GM18867 (cell line): Measurements from ENCODE around the gene EFNA1.
"Not testable (repeated sequence)": the region's sequence is repeated elsewhere in the genome, so short reads cannot be mapped to it uniquely, and the experiment has no call there.

ENCODE experiments used
- ATAC-seq: cut with Tn5 transposase; IDR thresholded peaks from one replicate; pipeline ENCODE4 v1.9.1; 2021; ENCODE audit warnings: mild to moderate bottlenecking, moderate library complexity; ENCODE audit not compliant: unreplicated experiment

EFNA1 gene

DNA sequence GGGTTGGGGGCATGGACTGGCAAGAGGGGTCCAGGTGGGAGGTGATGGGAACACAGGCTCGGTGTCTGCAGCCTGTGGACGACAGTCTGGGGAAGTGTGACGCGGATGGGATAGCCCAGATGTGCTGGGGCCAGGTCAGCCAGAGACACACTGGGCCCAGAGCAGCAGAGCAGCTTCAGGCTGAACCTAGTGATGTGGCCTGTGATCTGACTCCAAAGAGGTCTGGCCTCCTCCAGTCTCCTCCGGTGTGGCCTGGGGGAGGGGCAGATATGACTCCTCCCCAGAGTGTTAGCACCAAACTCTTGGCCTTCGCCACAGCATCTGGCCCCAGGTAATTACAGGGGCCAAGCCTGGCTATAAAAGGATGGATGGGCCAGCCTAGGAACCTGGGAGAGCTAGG lies 35.5 kb upstream of the EFNA1 start:
- no peak for ATAC-seq

DNA sequence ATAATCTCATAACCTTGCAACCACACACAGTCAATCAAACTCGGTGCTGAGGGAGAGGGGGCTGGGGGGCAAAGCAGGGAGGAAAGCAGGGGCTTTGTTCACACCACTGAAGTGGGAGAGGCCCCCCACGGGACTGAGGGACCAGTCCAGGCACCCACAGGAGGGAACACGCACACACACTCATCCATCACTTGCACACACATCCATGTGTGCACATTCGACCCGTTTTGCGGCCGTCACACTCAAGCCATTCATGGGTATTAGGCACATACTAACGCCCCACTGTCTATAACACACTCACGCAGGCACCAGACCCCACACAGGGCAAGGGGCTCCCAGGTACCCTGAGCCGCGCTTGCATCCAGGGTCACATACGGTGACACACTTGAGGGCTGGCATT lies 35.0 kb upstream of the EFNA1 start:
- ATAC-seq, result no peak

DNA sequence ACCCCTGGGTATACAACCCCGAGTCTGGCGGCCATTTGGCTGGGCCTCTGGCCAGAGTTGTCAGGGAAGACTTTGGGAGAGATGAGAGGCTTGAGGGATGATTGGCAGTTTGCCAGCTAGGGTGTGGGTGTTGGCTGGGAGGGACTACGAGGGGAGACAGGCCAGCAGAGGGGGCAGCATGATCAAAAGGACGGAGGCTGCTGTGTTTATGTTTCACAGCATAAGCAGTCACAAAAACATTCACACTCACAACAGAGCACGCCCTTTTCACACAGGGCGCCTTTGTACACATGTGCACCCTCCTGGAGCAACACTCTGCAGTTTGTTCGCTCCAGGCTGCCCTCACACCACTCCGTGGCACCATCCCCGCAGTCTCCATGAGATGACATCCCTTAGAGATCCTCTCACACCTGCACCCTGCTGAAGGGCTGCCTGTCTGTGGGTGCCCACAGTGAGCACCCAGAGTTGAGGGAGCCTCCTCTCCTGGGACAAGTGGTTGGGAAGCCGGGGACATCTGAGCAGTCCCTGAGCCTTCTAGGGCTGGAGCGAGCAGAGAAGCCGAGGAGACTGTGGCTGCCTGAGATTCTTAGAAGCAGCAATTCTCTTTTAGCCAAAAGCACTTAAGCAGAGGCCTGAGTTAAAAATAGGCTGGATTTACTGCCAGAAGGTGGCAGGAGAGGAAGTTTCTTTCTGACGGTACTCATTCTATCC lies 33.6 kb upstream of the EFNA1 start:
- no peak for ATAC-seq

DNA sequence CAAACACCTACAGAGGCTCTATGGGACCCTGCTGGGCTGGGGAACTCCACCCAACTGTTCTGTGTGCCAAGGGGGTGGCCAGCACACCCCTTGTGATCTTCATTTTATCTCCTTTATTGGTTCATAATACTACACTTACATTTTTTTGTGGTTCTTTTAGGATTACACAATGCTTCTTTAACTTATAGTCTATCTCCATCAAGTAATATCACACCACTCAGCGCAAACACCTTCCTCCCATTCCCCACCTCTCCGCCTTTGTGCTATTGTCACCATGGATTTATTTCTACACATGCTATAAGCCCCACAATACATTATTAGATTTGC lies 33.1 kb upstream of the EFNA1 start:
- no peak for ATAC-seq

DNA sequence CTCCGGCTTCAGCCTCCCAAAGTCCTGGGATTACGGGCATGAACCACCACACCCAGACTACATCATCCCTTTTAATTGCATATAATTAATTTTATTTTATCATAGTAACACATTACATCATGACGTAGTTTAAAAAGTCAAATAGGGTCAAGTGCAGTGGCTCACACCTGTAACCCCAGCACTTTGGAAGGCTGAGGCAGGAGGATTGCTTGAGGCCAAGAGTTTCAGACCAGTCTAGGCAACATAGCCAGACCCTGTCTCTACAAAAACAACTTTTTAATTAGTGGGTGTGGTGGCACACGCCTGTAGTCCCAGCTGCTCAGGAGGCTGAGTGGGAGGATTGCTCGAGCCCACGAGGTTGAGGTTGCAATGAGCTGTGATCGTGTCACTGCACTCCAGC lies 28.3 kb upstream of the EFNA1 start:
- ATAC-seq, result no peak

DNA sequence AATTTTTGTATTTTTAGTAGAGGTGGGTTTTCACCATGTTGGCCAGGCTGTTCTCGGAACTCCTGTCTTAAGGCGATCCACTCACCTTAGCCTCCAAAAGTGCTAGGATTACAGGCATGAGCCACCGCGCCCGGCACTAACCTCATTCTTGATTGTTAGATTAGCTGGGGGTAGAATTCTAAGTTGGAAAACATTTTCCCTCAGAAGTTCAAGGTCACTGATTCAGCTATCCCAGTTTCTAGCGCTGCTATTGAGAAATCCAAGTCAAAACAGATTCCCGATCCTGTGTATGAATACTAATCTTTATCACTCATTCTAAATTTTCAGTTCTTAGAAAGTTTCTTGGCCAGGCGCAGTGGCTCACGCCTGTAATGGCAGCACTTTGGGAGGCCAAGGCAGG lies 24.4 kb upstream of the EFNA1 start:
- no peak for ATAC-seq

DNA sequence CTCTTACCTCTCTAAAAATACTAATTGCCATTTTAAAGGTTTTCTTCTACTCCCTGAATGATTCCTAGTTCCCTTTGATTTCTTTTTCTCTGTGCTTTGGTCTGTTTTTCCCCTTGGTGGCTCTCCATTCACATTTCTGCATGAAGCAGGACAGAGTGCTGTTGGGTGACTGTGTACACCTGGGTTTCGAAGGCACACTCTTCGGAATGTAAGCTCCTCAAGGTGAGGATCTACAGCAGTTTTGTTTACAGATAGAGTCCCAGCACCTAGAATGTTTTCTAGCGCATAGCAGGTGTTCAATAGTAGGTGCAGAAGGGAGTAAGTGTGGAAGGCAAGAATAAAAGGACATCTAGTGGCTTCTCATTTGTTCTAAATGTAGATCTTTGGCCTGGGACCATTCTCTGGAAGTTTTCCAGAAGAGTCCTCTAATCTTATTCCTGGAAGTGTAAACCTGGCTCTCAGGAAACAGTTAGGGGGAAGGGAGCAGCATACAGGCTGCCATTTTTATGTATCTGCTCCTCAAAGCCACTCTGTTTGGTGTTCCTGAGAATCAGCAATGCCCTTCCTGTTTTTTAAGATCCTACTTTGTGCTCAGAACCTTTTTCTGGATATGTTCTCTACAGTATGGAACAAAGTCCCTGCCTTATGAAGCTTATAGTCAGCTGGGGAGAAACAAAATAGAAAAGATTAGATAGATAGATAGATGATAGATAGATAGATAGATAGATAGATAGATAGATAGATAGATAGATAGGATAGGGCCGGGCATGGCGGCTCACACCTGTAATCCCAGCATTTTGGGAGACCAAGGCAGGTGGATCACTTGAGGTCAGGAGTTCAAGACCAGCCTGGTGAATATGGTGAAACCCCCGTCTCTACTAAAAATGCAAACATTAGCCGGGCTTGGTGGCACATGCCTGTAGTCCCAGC lies 22.8 kb upstream of the EFNA1 start:
- ATAC-seq, result no peak

DNA sequence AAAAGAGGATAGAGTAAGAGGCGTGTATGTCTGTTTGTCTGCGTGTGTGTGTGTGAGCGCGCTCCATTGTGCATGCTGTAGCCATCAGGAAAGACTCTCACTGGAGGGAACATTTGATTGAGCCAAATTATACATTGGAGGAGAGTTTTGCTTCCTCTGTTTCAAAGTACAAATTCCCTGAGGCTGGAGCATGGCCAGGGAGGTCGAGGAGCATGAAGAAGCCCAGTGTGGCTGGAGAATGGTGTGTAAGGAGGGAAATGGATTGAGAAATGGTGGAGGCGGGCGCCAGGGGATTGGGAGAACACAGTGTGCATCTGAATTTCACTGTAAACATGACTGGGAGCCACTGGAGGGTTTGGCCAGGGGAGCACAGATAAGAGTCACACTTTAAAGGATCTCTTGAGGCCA lies 22.1 kb upstream of the EFNA1 start:
- ATAC-seq, result no peak

DNA sequence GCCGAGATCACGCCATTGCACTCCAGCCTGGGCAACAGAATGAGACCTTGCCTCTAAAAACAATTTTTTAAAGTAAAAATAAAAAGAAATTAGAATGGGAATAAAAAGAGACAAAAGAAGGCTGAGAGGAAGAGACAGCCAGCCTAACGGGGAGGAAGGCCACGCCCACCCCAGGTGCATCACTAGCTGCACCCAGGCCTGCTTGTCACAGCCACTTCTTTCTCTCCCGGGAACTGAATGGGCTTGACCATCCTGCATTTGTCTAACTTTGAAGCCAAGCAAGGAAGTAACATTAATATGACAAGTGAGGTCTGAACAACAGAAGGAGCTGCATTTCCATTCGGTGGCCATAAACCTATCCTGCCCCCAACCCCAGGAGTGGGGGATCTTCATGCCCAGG lies 20.8 kb upstream of the EFNA1 start:
- no peak for ATAC-seq

DNA sequence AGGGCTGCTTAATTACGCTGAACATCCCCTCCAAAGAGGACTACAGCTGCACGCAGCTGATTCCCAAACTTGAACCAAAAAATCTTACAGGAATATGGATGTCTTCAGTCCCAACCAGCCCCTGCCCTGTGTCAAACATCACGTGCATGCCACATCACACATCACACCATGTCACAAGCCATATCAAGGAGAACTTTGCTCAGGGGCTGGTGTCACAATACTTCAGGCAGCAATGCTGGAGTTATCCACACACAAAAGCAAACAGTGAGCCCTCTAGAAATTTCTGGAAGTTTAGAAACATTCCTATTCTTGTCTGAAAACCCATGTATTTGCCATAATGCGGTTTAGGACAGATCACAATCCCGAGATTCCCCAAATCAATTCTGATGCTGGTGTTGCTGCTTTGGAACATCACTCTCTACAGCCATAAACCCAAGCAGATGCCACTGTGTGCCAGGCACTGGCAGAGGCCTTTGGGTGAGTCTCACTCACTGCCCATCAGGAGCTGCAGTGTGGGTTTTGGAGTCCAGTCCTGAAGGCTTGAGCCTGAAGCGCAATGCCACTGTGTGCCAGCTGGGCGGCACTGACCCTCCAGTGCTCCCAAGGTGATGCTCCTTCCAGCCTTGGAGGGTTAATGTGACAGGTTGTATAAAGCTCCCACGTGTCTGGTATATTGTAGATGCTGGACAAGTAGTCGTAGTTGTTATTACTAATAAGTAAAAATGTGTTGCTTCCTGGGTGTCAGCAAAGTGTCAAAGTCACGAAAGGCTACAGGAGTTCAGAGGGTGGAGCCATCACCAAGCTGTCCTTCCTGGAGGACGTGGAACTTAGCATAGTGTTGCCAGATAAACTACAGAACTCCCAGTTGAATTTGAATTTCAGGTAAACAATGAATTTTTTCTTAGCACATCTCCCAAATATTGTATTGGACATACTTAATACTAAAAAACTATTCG lies 20.1 kb upstream of the EFNA1 start:
- no peak for ATAC-seq

DNA sequence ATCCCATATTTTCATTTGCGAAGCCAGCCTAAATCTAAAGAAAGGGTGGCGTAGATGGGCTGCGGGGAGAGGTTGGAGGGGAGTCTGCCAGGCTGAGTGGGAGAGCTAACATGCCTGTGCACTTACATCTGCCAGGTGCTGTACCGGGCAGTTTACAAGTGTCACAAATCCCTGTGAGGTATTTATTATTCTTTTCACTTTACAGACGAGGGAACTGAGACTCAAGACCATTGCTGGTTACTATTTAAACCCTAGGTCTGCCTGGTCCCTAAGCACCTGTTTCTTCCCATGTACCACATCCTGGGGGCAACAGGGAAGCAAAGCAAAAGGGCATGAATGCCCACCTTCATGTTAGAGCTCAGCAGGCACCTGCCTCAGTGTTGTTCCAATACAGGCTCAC lies 19.4 kb upstream of the EFNA1 start:
- no peak for ATAC-seq

DNA sequence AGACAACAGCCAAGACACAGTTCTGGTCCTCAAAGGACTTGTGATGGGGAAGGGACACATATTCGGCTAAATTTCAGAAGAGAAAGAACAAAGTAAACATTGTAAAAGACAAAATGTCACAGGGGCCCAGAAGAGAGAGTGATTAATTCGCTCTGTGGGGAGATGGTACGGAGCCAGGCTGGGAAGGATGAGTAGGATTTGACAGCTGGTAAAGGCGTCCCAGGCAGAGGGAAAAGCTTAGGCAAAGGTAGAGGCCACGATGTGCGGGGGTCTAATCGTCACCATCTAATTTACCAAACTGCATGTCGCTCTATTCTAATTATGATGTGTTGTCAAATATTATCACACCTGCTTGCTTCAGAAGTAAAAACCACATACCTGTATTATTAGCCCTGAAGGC lies 17.3 kb upstream of the EFNA1 start:
- no peak for ATAC-seq

DNA sequence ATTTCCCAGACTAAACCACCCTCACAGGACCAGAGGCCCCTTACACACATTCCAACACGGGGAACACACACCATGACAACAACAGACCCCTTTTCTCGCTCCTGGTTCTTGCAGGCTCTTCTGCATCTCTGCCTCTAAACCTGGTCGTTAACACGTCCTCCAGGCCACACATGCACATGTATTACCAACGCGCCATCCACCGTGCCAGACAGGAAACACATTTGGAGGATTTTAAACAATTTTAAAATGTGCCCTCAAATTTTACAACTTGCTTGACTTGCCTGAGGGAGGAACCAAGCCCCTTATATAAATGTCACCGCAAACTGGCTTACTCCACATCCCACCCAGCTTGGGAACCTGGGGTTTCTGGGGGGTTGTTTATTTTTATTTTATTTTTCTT lies 16.9 kb upstream of the EFNA1 start:
- ATAC-seq, result no peak

DNA sequence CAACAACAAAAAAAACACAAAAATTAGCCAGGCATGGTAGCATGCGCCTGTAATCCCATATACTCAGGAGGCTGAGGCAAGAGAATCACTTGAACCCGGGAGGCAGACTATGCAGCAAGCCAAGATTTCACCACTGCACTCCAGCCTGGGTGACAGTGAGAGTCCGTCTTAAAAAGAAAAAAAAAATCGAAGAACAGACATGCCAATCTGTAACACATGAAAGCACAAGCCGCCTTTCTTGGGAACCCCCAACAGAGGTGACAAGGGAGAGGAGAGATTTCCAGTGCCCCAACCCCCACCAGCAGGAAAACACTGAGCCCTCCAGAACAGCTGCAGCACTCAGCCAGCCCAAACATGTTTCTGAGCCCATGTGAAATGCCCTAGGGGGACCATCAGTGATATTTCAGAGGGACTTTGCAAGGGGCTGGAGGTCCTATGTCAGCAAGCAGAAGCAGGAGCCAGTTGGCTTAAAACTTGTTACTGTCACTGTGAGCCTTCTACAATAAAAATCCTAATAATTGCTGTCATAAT lies 14.2 kb upstream of the EFNA1 start:
- ATAC-seq, result no peak

DNA sequence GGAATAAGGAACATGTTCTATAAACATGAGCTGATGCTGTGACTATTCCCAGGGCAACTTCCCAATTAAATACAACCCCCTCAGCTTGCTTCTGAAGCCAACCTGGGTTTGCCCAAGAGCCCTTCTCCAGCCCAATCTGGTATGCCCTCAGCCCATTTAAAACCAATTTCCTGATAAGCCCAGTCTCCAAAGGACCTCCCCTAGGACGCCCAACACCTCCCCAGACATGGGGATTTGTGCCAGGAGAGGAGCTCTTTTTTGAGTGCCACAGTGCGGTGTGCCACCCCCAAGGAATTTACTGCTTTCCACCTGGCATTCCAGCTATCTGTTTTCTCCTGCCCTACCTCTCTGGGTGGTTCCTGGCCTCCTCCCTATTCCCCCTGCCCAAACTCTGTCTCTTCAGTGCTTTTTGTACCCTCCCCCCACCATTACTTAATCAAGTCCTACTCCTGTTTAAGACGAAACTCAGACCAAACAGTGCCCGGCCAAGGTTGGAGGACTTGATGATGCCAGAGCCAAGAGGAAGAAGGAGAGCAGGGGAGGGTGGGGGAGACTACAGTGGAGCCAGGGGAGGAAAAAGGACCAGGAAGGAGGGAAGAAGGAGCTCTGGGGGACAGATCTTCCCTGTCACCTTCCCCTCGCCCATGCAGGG lies 11.4 kb upstream of the EFNA1 start:
- ATAC-seq, result no peak

DNA sequence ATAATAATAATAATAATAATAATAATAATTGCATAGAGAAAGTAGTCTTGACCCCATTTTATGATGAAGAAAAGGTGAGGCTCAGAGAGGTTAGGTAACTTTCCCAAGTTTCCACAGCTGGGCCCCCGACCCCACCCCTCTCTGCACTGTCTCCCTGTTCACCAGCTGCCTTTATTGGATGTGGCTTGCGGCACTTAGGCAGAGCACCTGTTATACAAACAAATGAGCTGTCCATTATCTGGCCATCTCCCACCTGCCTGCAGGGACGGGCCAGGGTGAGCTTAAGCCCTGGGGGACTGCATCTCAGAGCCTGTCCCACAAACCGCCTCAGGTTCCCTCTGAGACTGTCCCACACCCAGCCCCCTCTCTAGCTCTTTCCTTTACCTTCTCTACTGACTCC lies 10.1 kb upstream of the EFNA1 start:
- ATAC-seq, result no peak

DNA sequence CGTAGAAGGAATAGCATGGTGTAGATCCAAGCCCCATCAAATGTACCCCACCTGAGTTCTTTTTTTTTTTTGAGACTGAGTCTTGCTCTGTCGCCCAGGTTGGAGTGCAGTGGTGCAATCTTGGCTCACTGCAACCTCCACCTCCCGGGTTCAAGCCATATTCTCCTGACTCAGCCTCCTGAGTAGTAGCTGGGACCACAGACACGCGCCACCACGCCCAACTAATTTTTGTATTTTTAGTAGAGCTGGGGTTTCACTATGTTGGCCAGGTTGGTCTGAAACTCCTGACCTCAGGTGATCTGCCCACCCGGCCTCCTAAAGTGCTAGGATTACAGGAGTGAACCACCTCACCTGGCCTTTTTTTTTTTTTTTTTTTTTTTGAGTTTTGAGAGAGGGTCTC lies 9.6 kb upstream of the EFNA1 start:
- not testable (repeated sequence) for ATAC-seq

DNA sequence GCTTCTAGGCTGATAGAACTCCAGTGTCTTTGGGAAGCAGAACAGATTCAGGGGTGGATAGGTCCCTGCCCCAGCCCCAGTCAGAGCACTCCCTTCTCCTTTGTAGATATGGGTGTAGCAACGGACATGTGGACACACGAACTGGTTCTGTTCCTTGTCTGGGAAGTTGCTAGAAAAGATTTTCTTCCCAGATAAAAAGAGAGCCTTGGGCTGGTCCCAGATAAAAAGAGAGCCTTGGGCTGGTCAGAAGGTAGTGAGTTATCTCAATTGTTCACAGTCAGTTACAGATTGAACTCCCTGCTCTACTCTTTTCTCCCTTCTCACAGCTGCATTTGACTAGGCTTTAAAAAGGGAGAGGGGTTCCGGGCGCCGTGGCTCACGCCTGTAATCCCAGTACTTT lies 7.4 kb upstream of the EFNA1 start:
- ATAC-seq, result no peak

DNA sequence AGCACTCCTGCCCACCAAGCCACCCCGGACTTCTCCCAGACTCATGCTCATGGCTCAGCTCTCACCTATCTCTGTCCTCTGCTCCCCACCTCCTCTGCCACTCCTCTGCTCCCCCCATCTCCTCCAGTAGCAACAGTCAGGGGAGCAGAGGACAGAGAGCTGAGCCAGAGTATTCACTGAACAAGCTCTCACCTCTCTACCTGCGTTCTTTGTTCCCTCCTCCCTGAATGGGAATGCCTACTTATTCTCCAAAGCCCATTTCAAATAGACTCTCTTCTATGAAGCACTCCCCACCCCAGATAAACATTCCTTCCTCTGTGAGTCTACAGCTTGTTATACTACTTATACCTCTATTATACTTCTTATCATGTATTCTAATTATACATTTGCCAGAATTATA lies 6.4 kb upstream of the EFNA1 start:
- no peak for ATAC-seq

DNA sequence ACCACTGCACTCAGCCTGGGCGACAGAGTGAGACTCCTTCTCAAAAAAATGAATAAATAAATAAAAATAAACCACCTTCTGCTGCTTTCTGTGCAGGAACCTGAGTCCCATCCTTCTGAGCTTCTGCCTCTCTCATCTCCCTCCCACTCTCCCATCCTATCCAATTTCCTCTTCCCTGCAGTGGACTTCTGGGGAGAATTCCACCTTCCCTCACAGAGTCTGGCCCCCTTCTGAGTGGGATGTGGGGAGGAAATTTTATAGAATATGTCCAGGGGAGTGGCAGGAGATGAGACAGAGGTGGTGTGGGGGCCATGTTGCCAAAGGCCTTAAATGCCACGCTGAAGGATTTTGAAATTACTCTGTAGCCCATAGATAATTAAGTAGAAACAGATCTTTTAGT lies 5.4 kb upstream of the EFNA1 start:
- ATAC-seq, result no peak

DNA sequence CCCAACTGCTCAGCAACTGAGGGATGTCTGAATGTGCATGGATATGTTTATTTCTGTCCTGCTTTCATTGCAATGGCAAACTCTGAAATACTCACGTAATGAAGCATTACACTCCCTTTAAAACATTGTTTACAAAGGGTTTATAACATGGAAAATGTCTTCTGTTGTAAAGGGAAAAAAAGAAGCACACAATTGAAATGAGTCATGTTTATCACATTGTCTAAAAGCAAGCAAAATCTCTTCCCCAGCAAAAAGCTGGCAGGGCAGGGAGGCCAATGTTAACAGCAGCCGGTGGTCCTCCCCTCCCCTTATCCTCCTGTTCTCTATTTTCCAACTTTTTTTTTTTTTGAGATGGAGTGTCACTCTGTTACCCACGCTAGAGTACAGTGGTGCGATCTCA lies 3.9 kb upstream of the EFNA1 start:
- no peak for ATAC-seq
